GM19035 (cell line): ENCODE measurements around the gene USHBP1.

ENCODE experiments used
- ATAC-seq: cut with Tn5 transposase; IDR thresholded peaks from one replicate; pipeline ENCODE4 v1.9.1; 2021; ENCODE audit not compliant: unreplicated experiment

Gene USHBP1

DNA sequence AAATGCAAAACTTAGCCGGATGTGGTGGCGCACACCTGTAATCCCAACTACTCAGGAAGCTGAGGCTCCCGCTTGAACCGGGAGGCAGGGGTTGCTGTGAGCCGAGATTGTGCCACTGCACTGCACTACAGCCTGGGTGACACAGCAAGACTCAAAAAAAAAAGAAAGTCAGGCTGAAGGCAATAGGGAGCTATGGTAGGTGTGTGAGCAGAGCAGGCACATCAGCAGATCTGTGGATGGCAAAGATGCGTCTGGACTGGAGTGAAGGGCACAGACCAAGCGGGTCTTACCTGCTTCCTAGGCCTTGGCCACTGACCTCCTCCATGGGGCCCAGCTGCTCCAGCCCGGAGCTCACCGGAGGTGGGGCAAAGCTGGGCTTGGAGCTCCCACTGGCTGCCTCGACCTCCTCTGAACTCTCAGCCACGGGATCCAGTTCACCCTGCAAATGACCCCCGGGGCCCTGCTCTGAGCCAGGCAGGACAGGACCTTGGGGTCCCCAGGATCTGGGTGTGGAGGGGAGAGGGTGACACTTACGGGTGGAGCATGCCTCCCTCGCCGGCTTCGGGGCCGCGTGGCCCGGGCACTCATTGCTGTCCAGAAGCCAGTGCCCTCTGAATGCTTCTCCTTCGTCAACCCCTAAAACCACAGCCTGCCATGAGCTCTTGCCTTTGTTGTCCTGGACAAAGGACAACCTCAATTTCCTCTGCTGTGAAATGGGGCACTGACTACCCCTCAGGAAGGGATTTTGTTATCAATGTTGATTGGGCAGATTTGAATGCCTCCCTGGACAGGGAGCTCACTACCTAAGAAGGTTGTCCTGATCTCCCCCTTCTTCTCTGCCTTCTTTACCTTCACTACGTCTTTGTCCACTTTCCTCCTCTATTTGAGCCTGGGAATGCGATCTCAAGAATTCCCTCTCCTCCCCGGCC, 569 bp downstream of the USHBP1 start:
- no peak for ATAC-seq

- no peak for ATAC-seq
Measured at GRCh38 chr19:17262557-17262956, 2.0 kb downstream of the USHBP1 start.

GRCh38 chr19:17260842-17261325, 3.7 kb downstream of the USHBP1 start:
- peak; percentile 88 for ATAC-seq

- ATAC-seq = no peak
Measured at GRCh38 chr19:17259934-17260333, 4.6 kb downstream of the USHBP1 start.

GRCh38 chr19:17259118-17259780, 5.3 kb downstream of the USHBP1 start:
- ATAC-seq = no peak

GRCh38 chr19:17256130-17256529, 8.4 kb downstream of the USHBP1 start:
- ATAC-seq = no peak

GRCh38 chr19:17255150-17255621, 9.4 kb downstream of the USHBP1 start:
- no peak for ATAC-seq

GRCh38 chr19:17254636-17255035, 9.9 kb downstream of the USHBP1 start:
- no peak for ATAC-seq

DNA sequence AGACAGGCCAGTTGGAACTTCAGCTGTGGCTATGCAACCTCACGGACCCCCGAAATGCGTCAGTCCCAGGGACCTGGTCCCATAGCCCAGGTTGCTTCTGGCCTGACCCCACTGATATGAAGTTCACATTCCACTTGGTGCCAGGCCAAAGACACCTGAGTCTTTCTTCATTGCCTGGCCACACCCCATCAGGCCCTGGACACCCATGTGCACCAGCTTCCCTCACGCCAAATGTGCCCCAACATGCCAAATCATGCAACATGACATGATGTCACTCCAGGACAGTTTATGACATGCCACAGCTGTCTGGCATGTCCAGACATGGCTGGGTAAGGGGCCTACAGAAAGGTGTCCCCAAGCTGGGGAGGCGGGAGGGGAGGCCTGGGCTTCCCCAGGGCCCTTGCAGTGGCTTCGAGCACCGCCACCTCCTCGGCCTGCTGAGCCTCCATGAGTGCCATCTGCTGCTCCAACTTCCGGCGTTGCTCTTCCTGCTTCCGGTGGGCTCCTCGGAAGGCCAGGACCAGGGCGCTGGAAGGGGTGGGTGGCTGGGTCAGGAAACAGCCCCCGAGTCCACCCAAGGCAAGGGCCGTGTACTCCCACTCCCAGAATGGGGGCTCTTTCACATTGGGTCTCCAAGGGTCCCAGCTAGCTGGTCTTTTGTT, 14.5 kb downstream of the USHBP1 start:
- no peak for ATAC-seq

DNA sequence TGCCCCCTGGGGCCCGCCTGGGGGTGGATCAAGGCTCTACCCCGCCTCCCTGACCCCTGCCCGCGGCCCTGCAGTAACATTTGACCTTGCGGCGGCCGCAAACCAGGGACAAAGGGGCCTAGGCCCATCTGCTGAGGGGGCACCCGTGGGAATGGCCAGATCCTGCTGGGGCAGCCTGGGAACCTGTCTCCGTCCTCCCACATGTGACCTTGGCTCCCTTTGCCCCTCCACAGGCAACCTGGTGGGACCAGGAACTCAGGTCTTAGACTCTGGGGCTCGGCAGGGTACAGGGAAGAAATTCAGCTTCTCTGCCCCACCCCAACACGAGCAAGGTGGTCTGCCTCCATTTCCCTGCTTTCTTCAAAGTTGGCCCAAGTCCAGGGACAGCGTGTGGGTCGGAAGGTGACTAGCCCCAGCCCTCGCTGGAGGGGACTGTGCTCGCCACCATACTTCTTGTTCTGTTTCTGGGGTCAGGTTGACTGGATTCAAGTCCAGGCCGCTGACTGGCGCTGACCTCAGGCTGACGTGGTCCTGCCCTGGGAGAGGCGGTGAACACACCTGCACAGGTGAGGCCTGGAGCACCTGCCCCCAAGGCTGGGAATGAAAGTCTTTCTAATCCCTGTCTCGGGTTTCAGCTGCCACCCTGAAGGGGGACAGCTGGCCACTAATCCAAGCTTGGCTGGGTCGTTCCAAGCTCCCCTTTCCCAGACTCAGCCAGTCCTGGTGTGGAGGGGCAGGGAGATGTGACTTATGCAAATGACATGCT, 16.4 kb downstream of the USHBP1 start:
- ATAC-seq = no peak

GRCh38 chr19:17246681-17247425, 17.7 kb downstream of the USHBP1 start:
- ATAC-seq = no peak

DNA sequence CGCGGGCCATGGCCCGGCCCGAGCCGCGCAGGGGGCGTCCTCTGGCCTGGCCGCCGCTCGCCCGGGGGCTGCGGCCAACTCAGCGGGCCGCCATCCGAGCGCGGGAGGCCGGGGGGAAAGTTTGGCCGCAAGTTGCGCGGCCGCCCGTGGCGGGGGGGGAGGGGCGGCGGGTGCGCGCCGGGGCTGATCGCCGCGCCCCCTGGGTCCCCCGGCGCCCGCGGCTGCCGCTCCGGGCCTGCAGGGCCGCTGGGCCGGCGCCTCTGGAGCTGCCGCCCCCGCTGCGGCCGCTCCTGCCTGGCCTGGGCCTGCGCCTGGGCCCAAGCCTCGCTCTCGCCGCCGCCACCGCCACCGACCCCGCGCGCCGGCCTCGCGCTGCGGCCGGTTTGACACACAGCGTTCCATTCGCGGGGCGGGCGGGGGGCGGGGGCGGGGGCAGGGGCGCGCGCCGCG, 19.0 kb downstream of the USHBP1 start, which contains the start of gene NR2F6:
TSS of gene NR2F6 (minus strand) at position 385 of the 450 bp plus-strand sequence. CDS start 699 bp downstream, outside the sequence.
- peak; percentile 26 for ATAC-seq

- ATAC-seq = no peak
Measured at GRCh38 chr19:17244618-17245534, 19.7 kb downstream of the USHBP1 start.

- no peak for ATAC-seq
Measured at GRCh38 chr19:17243830-17244617, 20.5 kb downstream of the USHBP1 start.

DNA sequence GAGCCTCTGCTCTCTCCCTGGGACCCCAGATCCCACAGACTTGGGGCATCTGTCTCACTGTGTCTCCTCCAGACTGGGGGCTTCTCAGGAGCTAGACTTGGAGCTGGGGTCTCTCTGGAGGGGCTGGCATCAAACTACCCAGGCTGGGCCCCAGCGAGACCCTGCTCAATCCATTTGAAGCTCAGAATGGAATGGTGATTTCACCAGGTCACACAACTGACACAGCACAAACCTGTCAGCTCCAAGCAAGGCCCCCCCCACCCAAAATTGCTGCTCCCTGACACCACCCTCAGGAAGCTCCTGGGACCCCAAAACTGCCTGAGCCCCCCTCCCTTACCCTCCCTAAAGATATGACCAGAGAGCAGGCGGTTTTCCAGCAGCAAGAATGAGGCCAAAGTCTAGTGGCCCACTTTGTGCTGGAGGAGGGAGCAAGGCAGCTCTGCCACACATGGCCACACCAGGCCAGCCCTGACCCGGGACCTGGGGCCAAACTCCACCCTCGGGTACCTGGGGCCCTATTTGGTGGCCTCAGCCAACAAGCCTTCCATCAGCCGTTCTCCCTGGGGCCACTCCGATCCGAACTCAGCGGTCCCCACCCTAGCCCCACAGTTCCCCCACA, 21.2 kb downstream of the USHBP1 start:
- no peak for ATAC-seq

DNA sequence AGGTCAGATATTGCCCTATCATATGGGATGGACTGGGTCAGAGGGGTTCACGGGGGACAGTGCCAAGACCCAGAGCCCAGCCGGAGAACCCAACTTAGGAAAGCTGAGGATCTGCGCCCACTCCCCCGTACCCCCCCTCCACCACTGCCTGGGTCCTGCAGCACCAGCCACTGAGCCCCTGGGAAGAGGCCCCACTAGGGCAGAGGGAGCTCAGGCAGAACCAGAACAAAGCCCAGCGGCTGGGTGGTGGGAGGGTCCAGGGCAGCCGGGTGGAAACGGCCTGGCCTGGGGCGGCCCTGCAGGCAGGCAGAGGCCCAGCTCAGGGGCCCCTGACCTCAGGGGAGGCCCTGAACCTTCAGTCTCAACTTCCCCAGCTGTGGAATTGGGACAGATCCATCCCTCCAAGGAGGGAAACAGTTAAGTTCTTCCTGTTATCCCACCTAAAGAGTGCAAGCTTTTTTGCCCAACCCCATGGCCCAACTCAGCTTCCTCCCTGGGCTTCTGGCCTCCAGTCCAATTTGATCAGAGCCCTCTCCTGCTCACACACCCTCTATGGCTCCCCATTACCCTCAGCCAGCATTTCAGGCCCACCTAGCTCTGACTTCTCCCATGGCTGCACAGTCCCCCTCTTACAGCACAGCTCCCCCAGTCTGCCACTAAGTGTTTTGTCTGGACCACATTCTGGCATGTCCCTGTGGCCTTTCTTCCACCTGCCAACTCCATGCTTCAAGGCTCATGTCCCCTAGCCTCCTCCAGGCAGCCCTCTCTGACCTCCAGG, 21.9 kb downstream of the USHBP1 start:
- no peak for ATAC-seq
